H1 (cell line): ENCODE results near the gene ELMO3. TPM values are rescaled to one million over a fixed set of nuclear protein-coding genes. Genes with fewer than 3 reads are reported as not detected.
A peak's percentile ranks its signal among the peaks of the same experiment; 100 is the strongest.

Experiments
- CTCF ChIA-PET: fragments of 300-600 bp; sonication (Branson Sonifier 250); formaldehyde crosslinking; loops from one replicate; lab custom pipeline; 2021; ENCODE audit not compliant: partially characterized antibody; lab: Charles Lee
- POLR2A ChIA-PET: fragments of 300-600 bp; sonication (Branson Sonifier 250); formaldehyde crosslinking; loops from one replicate; lab custom pipeline; 2021; ENCODE audit warnings: inconsistent platforms; ENCODE audit not compliant: partially characterized antibody; lab: Charles Lee
- DNase-seq, 2 experiments: peaks; one replicate each; pipeline versions ENCODE4 v3.0.0 to v3.0.0-alpha.2; 2010 to 2022; ENCODE audit warnings: low spot score in 2 of 2, low read depth in 1 of 2, mixed read lengths in 1 of 2
- FAIRE-seq: peaks from 2 replicates; lab custom pipeline; 2011; peaks lifted over from hg19 to GRCh38; lab: Jason Lieb, UNC
- H2AFZ ChIP-seq: 2 replicates; pipeline ENCODE4 v1.8.1; 2012; ENCODE audit warnings: low read length, inconsistent platforms
- H2AK5ac ChIP-seq: 2 replicates; pipeline ENCODE4 v1.6.1; 2013; ENCODE audit warnings: low read depth, low read length
- H2BK120ac ChIP-seq: replicated peaks from 2 replicates; pipeline ENCODE3; 2013; ENCODE audit warnings: low read depth, low read length, inconsistent platforms
- H2BK12ac ChIP-seq: 2 replicates; pipeline ENCODE4 v1.6.1; 2013; ENCODE audit warnings: low read depth, low read length
- H2BK15ac ChIP-seq: 2 replicates; pipeline ENCODE4 v1.6.1; 2013; ENCODE audit warnings: low read length
- H2BK20ac ChIP-seq: 2 replicates; pipeline ENCODE4 v1.6.1; 2013; ENCODE audit warnings: low read length
- H2BK5ac ChIP-seq: 2 replicates; pipeline ENCODE4 v1.6.1; 2013; ENCODE audit warnings: low read depth, low read length
- H3K14ac ChIP-seq: 2 replicates; pipeline ENCODE4 v1.6.1; 2013; ENCODE audit warnings: inconsistent platforms; ENCODE audit not compliant: insufficient read length
- H3K18ac ChIP-seq: 2 replicates; pipeline ENCODE4 v1.6.1; 2013; ENCODE audit warnings: low read length; ENCODE audit errors: extremely low read depth
- H3K23ac ChIP-seq: 2 replicates; pipeline ENCODE4 v1.6.1; 2013; ENCODE audit warnings: inconsistent platforms; ENCODE audit not compliant: insufficient read length
- H3K23me2 ChIP-seq: 2 replicates; pipeline ENCODE4 v1.6.1; 2013; ENCODE audit warnings: low read depth, low read length
- H3K27ac ChIP-seq: 2 replicates; pipeline ENCODE4 v1.6.1; 2011; ENCODE audit warnings: low read depth, low read length, inconsistent platforms
- H3K27me3 ChIP-seq, 4 experiments: replicated peaks in 1 of 4; 1 replicate in 1 of 4; 2 replicates in 3 of 4; pipeline versions ENCODE4 v1.6.1 to v1.8.1; 2011 to 2013; ENCODE audit warnings: low read length in 3 of 4, mild to moderate bottlenecking in 3 of 4, inconsistent platforms in 2 of 4, mixed read lengths in 2 of 4, moderate library complexity in 1 of 4; ENCODE audit not compliant: control insufficient read depth in 3 of 4, insufficient read depth in 3 of 4; ENCODE audit errors: extremely low read depth in 1 of 4
- H3K36me3 ChIP-seq, 4 experiments: 2 replicates each; pipeline versions ENCODE4 v1.6.1 to v1.8.1; 2011 to 2013; ENCODE audit warnings: mild to moderate bottlenecking in 4 of 4, low read length in 3 of 4, moderate library complexity in 2 of 4, control low read depth in 1 of 4, inconsistent platforms in 1 of 4; ENCODE audit not compliant: insufficient read depth in 4 of 4, control insufficient read depth in 2 of 4
- H3K4ac ChIP-seq: replicated peaks from 2 replicates; pipeline ENCODE3; 2013; ENCODE audit warnings: low read length, low read depth, mixed read lengths, inconsistent platforms; ENCODE audit not compliant: insufficient read length
- H3K4me1 ChIP-seq, 4 experiments: replicated peaks in 1 of 4; 1 replicate in 1 of 4; 2 replicates in 3 of 4; pipeline versions ENCODE4 v1.6.1 to v1.8.1; 2011 to 2013; ENCODE audit warnings: low read length in 3 of 4, inconsistent platforms in 2 of 4, mixed read lengths in 1 of 4; ENCODE audit not compliant: insufficient read depth in 4 of 4, control insufficient read depth in 3 of 4
- H3K4me2 ChIP-seq, 2 experiments: 2 replicates each; pipeline versions ENCODE4 v1.6.1 to v1.8.1; 2011 to 2013; ENCODE audit warnings: low read depth in 2 of 2, low read length in 2 of 2, control low read depth in 1 of 2, inconsistent platforms in 1 of 2, mild to moderate bottlenecking in 1 of 2; ENCODE audit not compliant: insufficient read depth in 1 of 2
- H3K4me3 ChIP-seq, 4 experiments: fragments of 200-600, 300-600 bp in 1 of 4; sonication (generic), shearing (Covaris generic), sonication (Bioruptor Twin) in 1 of 4; 2 replicates each; pipeline versions ENCODE4 v1.5.1 to v1.8.1; 2011 to 2016; ENCODE audit warnings: low read length in 4 of 4, low read depth in 3 of 4, control low read depth in 2 of 4, inconsistent platforms in 2 of 4, mild to moderate bottlenecking in 2 of 4, mixed read lengths in 1 of 4, moderate library complexity in 1 of 4; ENCODE audit not compliant: insufficient read depth in 2 of 4; ENCODE audit errors: extremely low read depth in 1 of 4
- H3K56ac ChIP-seq: replicated peaks from 2 replicates; pipeline ENCODE3; 2013; ENCODE audit warnings: low read depth, mild to moderate bottlenecking, mixed read lengths, low read length, inconsistent platforms; ENCODE audit not compliant: insufficient read length
- H3K79me1 ChIP-seq: 2 replicates; pipeline ENCODE4 v1.6.1; 2013; ENCODE audit warnings: low read depth, low read length, control low read depth
- H3K79me2 ChIP-seq, 2 experiments: 2 replicates each; pipeline versions ENCODE4 v1.6.1 to v1.8.1; 2012 to 2013; ENCODE audit warnings: low read length in 2 of 2, mild to moderate bottlenecking in 2 of 2, inconsistent platforms in 1 of 2; ENCODE audit not compliant: insufficient read depth in 2 of 2, control insufficient read depth in 1 of 2
- H3K9ac ChIP-seq, 4 experiments: replicated peaks in 1 of 4; 1 replicate in 1 of 4; 2 replicates in 3 of 4; pipeline versions ENCODE4 v1.6.1 to v1.8.1; 2011 to 2013; ENCODE audit warnings: low read depth in 3 of 4, low read length in 3 of 4, control low read depth in 2 of 4, mild to moderate bottlenecking in 2 of 4, moderate library complexity in 2 of 4, inconsistent platforms in 1 of 4; ENCODE audit errors: extremely low read depth in 1 of 4
- H3K9me3 ChIP-seq, 2 experiments: 2 replicates each; pipeline versions ENCODE4 v1.6.1 to v1.8.1; 2012 to 2013; ENCODE audit warnings: mild to moderate bottlenecking in 2 of 2, moderate library complexity in 2 of 2, control low read depth in 1 of 2, inconsistent platforms in 1 of 2, low read depth in 1 of 2, low read length in 1 of 2, mixed read lengths in 1 of 2; ENCODE audit not compliant: insufficient read depth in 2 of 2
- H4K20me1 ChIP-seq, 2 experiments: replicated peaks in 1 of 2; 2 replicates each; pipeline versions ENCODE3 to v1.8.1; 2011 to 2013; ENCODE audit warnings: inconsistent platforms in 2 of 2, low read length in 2 of 2, mild to moderate bottlenecking in 1 of 2; ENCODE audit not compliant: insufficient read depth in 2 of 2, control insufficient read depth in 1 of 2
- H4K5ac ChIP-seq: 2 replicates; pipeline ENCODE4 v1.6.1; 2013; ENCODE audit warnings: low read length, low read depth, mixed read lengths, inconsistent platforms; ENCODE audit not compliant: insufficient read length
- H4K8ac ChIP-seq: 2 replicates; pipeline ENCODE4 v1.8.0; 2013; ENCODE audit warnings: mild to moderate bottlenecking, moderate library complexity, low read length, inconsistent platforms; ENCODE audit not compliant: insufficient read depth; ENCODE audit errors: extremely low read depth
- H4K91ac ChIP-seq: replicated peaks from 2 replicates; pipeline ENCODE3; 2013; ENCODE audit warnings: low read length, mixed read lengths, inconsistent platforms; ENCODE audit not compliant: insufficient read length
- BCL11A ChIP-seq, 2 experiments: IDR thresholded peaks; one replicate each; pipeline ENCODE4 v1.6.1; 2011; ENCODE audit warnings: low read depth in 2 of 2, low read length in 2 of 2, mild to moderate bottlenecking in 2 of 2
- GTF2F1 ChIP-seq: IDR thresholded peaks from 2 replicates; pipeline ENCODE4 v1.6.1; 2012; ENCODE audit warnings: low read depth, low read length, improper control_type of control experiment, borderline replicate concordance
- POLR2A ChIP-seq, 2 experiments: IDR thresholded peaks; 1 replicate in 1 of 2; 2 replicates in 1 of 2; pipeline ENCODE4 v1.6.1; 2011; ENCODE audit warnings: low read depth in 2 of 2, low read length in 2 of 2, mild to moderate bottlenecking in 2 of 2; ENCODE audit errors: control extremely low read depth in 1 of 2
- SRF ChIP-seq: IDR thresholded peaks from 2 replicates; pipeline ENCODE4 v1.6.1; 2011; ENCODE audit warnings: mild to moderate bottlenecking, low read depth, low read length, moderate library complexity
- TCF12 ChIP-seq: IDR thresholded peaks from 2 replicates; pipeline ENCODE4 v1.6.1; 2011; ENCODE audit warnings: low read depth, mild to moderate bottlenecking, low read length
- USF2 ChIP-seq: IDR thresholded peaks from 2 replicates; pipeline ENCODE4 v1.6.1; 2011; ENCODE audit warnings: low read length, improper control_type of control experiment
- WGBS, 2 experiments: shearing (Covaris generic) in 1 of 2; methylation state at CpG; one replicate each; pipeline versions ENCODE4 v1.1.6 to v1.1.7; 2013 to 2015; ENCODE audit warnings: low lambda C conversion rate in 2 of 2, mixed read lengths in 2 of 2, inconsistent platforms in 1 of 2, low coverage in 1 of 2, missing lambda C conversion rate in 1 of 2; ENCODE audit not compliant: insufficient replicate concordance in 2 of 2, insufficient coverage in 1 of 2, insufficient read length in 1 of 2; ENCODE audit errors: extremely low coverage in 1 of 2, missing lambda C conversion rate in 1 of 2; 5-methylcytosine and 5-hydroxymethylcytosine counted together
- polyA plus RNA-seq, 7 experiments: library from polyadenylated mRNA; depleted of rRNA in 3 of 7; stranded (reverse) in 5 of 7; unstranded in 2 of 7; fragments of >200 nt in 5 of 7; fragments of 200-250 nt in 2 of 7; gene quantifications; 1 replicate in 5 of 7; 2 replicates in 1 of 7; 4 replicates in 1 of 7; pipeline versions ENCODE4 v1.2.1 to v1.2.3, GENCODE V29; 2011 to 2013; ENCODE audit warnings: missing spikeins in 2 of 7, mixed read lengths in 2 of 7
- total RNA-seq: library from RNA; stranded (reverse); fragmentation: NEBNext Ultra II Directional; extraction: Animal tissue kit (Norgen Biotek cat#: 25700); gene quantifications from 2 replicates; pipeline ENCODE4 v1.2.1, GENCODE V29; 2021

ELMO3 gene
- total and polyA plus RNA-seq, 2 of the 8 experiments (the other 6 are each of a cell fraction or from before 2014, with no cell fraction given): 9.6 to 10.9 TPM

DNA sequence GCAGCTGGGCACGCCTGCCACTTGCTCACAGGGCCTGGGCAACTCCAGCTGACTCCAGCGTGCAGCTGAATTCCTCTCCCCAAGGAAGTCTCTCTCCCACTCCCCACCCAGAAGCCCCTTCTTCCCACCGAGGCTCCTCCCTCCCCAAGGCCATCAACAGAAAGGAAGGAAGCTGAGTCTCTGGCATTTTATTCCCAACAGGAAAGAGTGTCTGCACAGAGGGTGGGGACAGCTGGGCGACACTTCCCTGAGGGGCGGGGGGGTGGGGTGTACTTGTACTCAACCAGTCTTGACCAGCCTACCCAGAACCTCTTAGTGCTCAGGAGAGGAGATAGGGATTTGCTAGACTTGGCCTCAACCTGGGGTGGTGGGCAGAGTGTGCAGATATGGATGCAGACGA lies 8.9 kb upstream of the ELMO3 start, which contains the start of gene EXOC3L1:
TSS of gene EXOC3L1 (minus strand) at position 96 of the 400 bp plus-strand sequence. CDS start 460 bp downstream, outside the sequence.
- H3K9me3 ChIP-seq: no peaks in the 10 kb centered on the region
- no peak within 1 kb of the TSS for H2BK5ac ChIP-seq
- no peak within 1 kb of the TSS for H4K5ac ChIP-seq
- 0 out of 2 replicates have a peak within 1 kb of the TSS, but pooled peaks have one; percentile 61 for H2BK20ac ChIP-seq
- peaks cover 8 to 17% of the 10 kb centered on the region in 2 experiments for H3K79me2 ChIP-seq
- no peak within 1 kb of the TSS for H3K4me3 ChIP-seq
- TF ChIP-seq TCF12 (no peak), USF2 (no peak), POLR2A (IDR thresholded peaks at IDR 0.05; ENCODE audit: control extremely low read depth in 1 of 2, low read depth in 2 of 2, low read length in 2 of 2) (no peak), SRF (no peak), BCL11A (IDR thresholded peaks at IDR 0.05; ENCODE audit: low read depth in 2 of 2, low read length in 2 of 2) (no peak), GTF2F1 (no peak)
- H3K79me1 ChIP-seq: peaks cover 10% of the 10 kb centered on the region
- H4K91ac ChIP-seq: no peak within 1 kb of the TSS
- H2AK5ac ChIP-seq: no peak within 1 kb of the TSS
- 70% methylated on average over 6 of the region's 6 CpGs; no CpG with 5 or more reads in 1 of the 2 experiments for WGBS, 2 experiments
- H3K4me2 ChIP-seq: no peak within 1 kb of the TSS; a peak in 1 of 4 replicates
- FAIRE-seq (no peak), DNase-seq (no peak)
- H3K4me1 ChIP-seq: peaks cover 0 to 14% (median 5%) of the 10 kb centered on the region in 4 experiments; a peak in 6 of 7 replicates
- no peak within 1 kb of the TSS for H3K18ac ChIP-seq
- H4K8ac ChIP-seq: peak within 1 kb of the TSS; percentile 12
- no peak within 1 kb of the TSS for H3K27ac ChIP-seq
- H4K20me1 ChIP-seq: peaks cover 4 to 22% of the 10 kb centered on the region in 2 experiments
- no peak within 1 kb of the TSS for H3K56ac ChIP-seq
- peaks cover 9% of the 10 kb centered on the region for H3K23me2 ChIP-seq
- H3K27me3 ChIP-seq: peaks cover 2 to 21% (median 11%) of the 10 kb centered on the region in 4 experiments
- ChIA-PET CTCF (interaction anchor here (1.2 to 9.3 kb wide), 5 partner anchors 10 to 237 kb away, joined by 3 to 151 read pairs (median 5); partner anchors contain the start of genes CES3, ELMO3 and NOL3), POLR2A (interaction anchor here (0.7 to 1.5 kb wide), 6 partner anchors 8 to 81 kb away, joined by 3 to 4 read pairs (median 3); partner anchors contain the start of genes ELMO3 and TMEM208)
- no peak within 1 kb of the TSS for H2AFZ ChIP-seq
- H2BK12ac ChIP-seq: peak within 1 kb of the TSS; percentile 70; the same call in 1 of the 2 replicates
- peaks cover 2 to 14% (median 8%) of the 10 kb centered on the region in 4 experiments; a peak in 6 of 8 replicates for H3K36me3 ChIP-seq
- H3K4ac ChIP-seq: no peak within 1 kb of the TSS
- H3K9ac ChIP-seq: no peak within 1 kb of the TSS
- no peak within 1 kb of the TSS for H3K23ac ChIP-seq
- 0 out of 2 replicates have a peak within 1 kb of the TSS, but pooled peaks have one; percentile 12 for H2BK15ac ChIP-seq
- no peak within 1 kb of the TSS for H3K14ac ChIP-seq
- no peak within 1 kb of the TSS for H2BK120ac ChIP-seq
